CD14-positive monocyte (primary cell): ENCODE measurements around the gene MOGAT2. TPM values are rescaled to one million over a fixed set of nuclear protein-coding genes. Genes with fewer than 3 reads are reported as not detected.

ENCODE experiments used
- DNase-seq, 3 donors: peaks; one replicate each; pipeline ENCODE4 v3.0.0-alpha.2; 2011 to 2022
- H2AFZ ChIP-seq: 2 replicates; pipeline ENCODE4 v1.6.0; 2012; ENCODE audit warnings: mild to moderate bottlenecking, low read depth, low read length, inconsistent platforms; ENCODE audit not compliant: insufficient read depth, poor library complexity, severe bottlenecking
- H3K27ac ChIP-seq, 2 donors: 1 replicate in 1 of 2; 2 replicates in 1 of 2; pipeline ENCODE4 v1.5.1; 2012 to 2013; ENCODE audit warnings: low read length in 2 of 2, control low read depth in 1 of 2, inconsistent platforms in 1 of 2, low read depth in 1 of 2, mild to moderate bottlenecking in 1 of 2
- H3K27me3 ChIP-seq, 2 donors: one replicate each; pipeline versions ENCODE4 v1.6.0 to v1.6.1; 2011 to 2013; ENCODE audit warnings: low read length in 2 of 2; ENCODE audit not compliant: control insufficient read depth in 2 of 2, insufficient read depth in 2 of 2
- H3K36me3 ChIP-seq, 2 donors: replicated peaks in 1 of 2; 1 replicate in 1 of 2; 2 replicates in 1 of 2; pipeline versions ENCODE4 v1.5.1 to v1.6.1; 2012 to 2013; ENCODE audit warnings: low read length in 2 of 2, control low read depth in 1 of 2, inconsistent platforms in 1 of 2, mild to moderate bottlenecking in 1 of 2; ENCODE audit not compliant: insufficient read depth in 2 of 2, control insufficient read depth in 1 of 2
- H3K4me1 ChIP-seq, 2 donors: 1 replicate in 1 of 2; 2 replicates in 1 of 2; pipeline versions ENCODE4 v1.5.1 to v1.6.1; 2012 to 2013; ENCODE audit warnings: low read length in 2 of 2, control low read depth in 1 of 2, inconsistent platforms in 1 of 2, mild to moderate bottlenecking in 1 of 2, moderate library complexity in 1 of 2; ENCODE audit not compliant: insufficient read depth in 2 of 2, control insufficient read depth in 1 of 2
- H3K4me2 ChIP-seq: replicated peaks from 2 replicates; pipeline ENCODE3; 2012; ENCODE audit warnings: low read length, moderate library complexity, mild to moderate bottlenecking; ENCODE audit not compliant: poor library complexity, severe bottlenecking; ENCODE audit errors: extremely low read depth
- H3K4me3 ChIP-seq, 3 experiments: fragments of 200-600 bp in 1 of 3; sonication (generic) in 1 of 3; replicated peaks in 1 of 3; 1 replicate in 2 of 3; 2 replicates in 1 of 3; pipeline ENCODE4 v1.5.1; 2011 to 2013; ENCODE audit warnings: low read length in 3 of 3, mild to moderate bottlenecking in 3 of 3, control low read depth in 2 of 3, low read depth in 2 of 3, inconsistent platforms in 1 of 3, moderate library complexity in 1 of 3
- H3K79me2 ChIP-seq: 2 replicates; pipeline ENCODE4 v1.6.0; 2012; ENCODE audit warnings: mild to moderate bottlenecking, control low read depth, inconsistent platforms, low read length, moderate library complexity; ENCODE audit not compliant: insufficient read depth
- H3K9ac ChIP-seq: 2 replicates; pipeline ENCODE4 v1.6.0; 2017; ENCODE audit warnings: low read length, mild to moderate bottlenecking; ENCODE audit not compliant: insufficient read depth, poor library complexity, severe bottlenecking
- H3K9me3 ChIP-seq, 2 donors: replicated peaks in 1 of 2; 1 replicate in 1 of 2; 2 replicates in 1 of 2; pipeline versions ENCODE4 v1.5.1 to v1.6.1; 2012 to 2013; ENCODE audit warnings: low read length in 2 of 2, control low read depth in 1 of 2; ENCODE audit not compliant: control insufficient read depth in 1 of 2, insufficient read depth in 1 of 2
- H4K20me1 ChIP-seq: 2 replicates; pipeline ENCODE4 v1.6.0; 2012; ENCODE audit warnings: mild to moderate bottlenecking, low read length, control low read depth, moderate library complexity; ENCODE audit not compliant: insufficient read depth
- H3K27ac Mint-ChIP-seq, 7 donors: one replicate each; pipeline ENCODE4 v1.8.0; 2020; ENCODE audit warnings: mild to moderate bottlenecking in 7 of 7, mixed read lengths in 7 of 7, moderate library complexity in 6 of 7, inconsistent platforms in 2 of 7
- H3K27me3 Mint-ChIP-seq, 3 donors: one replicate each; pipeline ENCODE4 v1.8.0; 2021 to 2022; ENCODE audit warnings: low read depth in 3 of 3, mild to moderate bottlenecking in 3 of 3, mixed read lengths in 3 of 3, moderate library complexity in 3 of 3, inconsistent platforms in 1 of 3
- H3K36me3 Mint-ChIP-seq, 2 donors: one replicate each; pipeline ENCODE4 v1.8.0; 2020; ENCODE audit warnings: mixed read lengths in 2 of 2, inconsistent platforms in 1 of 2, mild to moderate bottlenecking in 1 of 2
- H3K4me1 Mint-ChIP-seq: one replicate; pipeline ENCODE4 v1.8.0; 2020; ENCODE audit warnings: mild to moderate bottlenecking, mixed read lengths
- H3K4me3 Mint-ChIP-seq, 2 donors: one replicate each; pipeline ENCODE4 v1.8.0; 2020; ENCODE audit warnings: mild to moderate bottlenecking in 2 of 2, mixed read lengths in 2 of 2, moderate library complexity in 1 of 2
- H3K9me3 Mint-ChIP-seq, 7 donors: one replicate each; pipeline ENCODE4 v1.8.0; 2020 to 2022; ENCODE audit warnings: mixed read lengths in 7 of 7, mild to moderate bottlenecking in 6 of 7, moderate library complexity in 6 of 7, inconsistent platforms in 2 of 7
- CTCF ChIP-seq: fragments of 200-600 bp; IDR thresholded peaks from one replicate; pipeline ENCODE4 v1.8.0; 2022; ENCODE audit warnings: antibody characterized with exemption, mild to moderate bottlenecking
- WGBS: methylation state at CpG from one replicate; pipeline ENCODE4 v1.1.5; 2013; ENCODE audit warnings: missing lambda C conversion rate; ENCODE audit not compliant: insufficient coverage; 5-methylcytosine and 5-hydroxymethylcytosine counted together
- intact Hi-C, 2 donors: fragments of 100-400 bp; cut with micrococcal nuclease; formaldehyde crosslinking; loops; one replicate each; pipeline versions ENCODE4 v1.15.0 to v1.15.1; 2023
- polyA plus RNA-seq, 3 donors: library from polyadenylated mRNA; depleted of rRNA in 1 of 3; unstranded in 2 of 3; stranded (reverse) in 1 of 3; fragments of 300-500 nt in 2 of 3; fragments of >200 nt in 1 of 3; fragmentation: Illumina TruSeq in 2 of 3; gene quantifications; 1 replicate in 2 of 3; 2 replicates in 1 of 3; pipeline ENCODE4 v1.2.3, GENCODE V29; 2012 to 2021

The MOGAT2 gene
- polyA plus RNA-seq, 3 donors, result not detected

GRCh38 chr11:75773595-75774353 is 56.1 kb downstream of the MOGAT2 start:
- Histone ChIP-seq H3K4me2 (peak overlapping the region; percentile 20), H3K9ac (peak overlapping the region; percentile 70), H3K9me3 (no peaks in the 10 kb centered on the region), H3K27me3 (no peaks in the 10 kb centered on the region), H3K4me1 (peaks cover 100% of the 10 kb centered on the region in 2 donors), H3K4me3 (peak overlapping the region in 1 of 3 experiments; percentile 40), H3K27ac (peak overlapping the region; percentile 93 to 98), H2AFZ (no peak overlapping the region), H4K20me1 (no peaks in the 10 kb centered on the region), H3K36me3 (no peaks in the 10 kb centered on the region), H3K79me2 (peaks cover 47% of the 10 kb centered on the region)
- 2% methylated on average over 2 of the region's 5 CpGs for WGBS
- Mint-ChIP-seq H3K4me3 (peak overlapping the region in 1 of 2 donors; percentile 62), H3K4me1 (peaks cover 96% of the 10 kb centered on the region), H3K27ac (peak overlapping the region; percentile 88 to 97 (median 94)), H3K27me3 (peaks cover 2 to 12% (median 8%) of the 10 kb centered on the region in 3 donors), H3K9me3 (peaks cover 0 to 2% (median 0%) of the 10 kb centered on the region in 7 donors), H3K36me3 (peaks cover 46 to 54% of the 10 kb centered on the region in 2 donors)
- TF ChIP-seq CTCF, result no peak
- DNase-seq, result peak; percentile 86 to 98 (median 92)
- intact Hi-C loops, result loop anchor here in 1 of 2 donors (5.0 kb wide), 1 partner anchor 39 kb away; no protein-coding TSS in a partner anchor

- H3K27me3 Mint-ChIP-seq, result peaks cover 2 to 3% (median 2%) of the 10 kb centered on the region in 3 donors
- no peak for DNase-seq
- Histone ChIP-seq H4K20me1 (no peaks in the 10 kb centered on the region), H3K4me2 (no peak overlapping the region), H3K4me3 (no peak overlapping the region), H3K79me2 (peaks cover 35% of the 10 kb centered on the region), H3K36me3 (no peaks in the 10 kb centered on the region), H2AFZ (no peak overlapping the region), H3K27me3 (no peaks in the 10 kb centered on the region), H3K27ac (peak overlapping the region in 1 of 2 donors; percentile 98), H3K9ac (no peak overlapping the region), H3K9me3 (no peaks in the 10 kb centered on the region), H3K4me1 (peaks cover 100% of the 10 kb centered on the region in 2 donors)
- H3K4me1 Mint-ChIP-seq, result peaks cover 98% of the 10 kb centered on the region
- H3K9me3 Mint-ChIP-seq, result peaks cover 0 to 2% (median 0%) of the 10 kb centered on the region in 7 donors
- TF ChIP-seq CTCF, result no peak
- intact Hi-C loops, result no loop called here
- no peak overlapping the region for H3K4me3 Mint-ChIP-seq
- peaks cover 46 to 62% of the 10 kb centered on the region in 2 donors for H3K36me3 Mint-ChIP-seq
- peak overlapping the region in 4 of 7 donors; percentile 25 to 94 (median 32) for H3K27ac Mint-ChIP-seq
- no CpG with 5 or more reads among the region's 3 CpGs for WGBS
These were observed 57.4 kb downstream of the MOGAT2 start for GRCh38 chr11:75775056-75775455.
